Measurements from ENCODE around the gene HSD17B14. TPM values are rescaled to one million over a fixed set of nuclear protein-coding genes. Genes with fewer than 3 reads are reported as not detected.
A peak's percentile ranks its signal among the peaks of the same experiment; 100 is the strongest.

HSD17B14 gene
- total RNA-seq, 6 experiments from 2014 or later: 3.5 to 78.0 (median 15.7) TPM

DNA sequence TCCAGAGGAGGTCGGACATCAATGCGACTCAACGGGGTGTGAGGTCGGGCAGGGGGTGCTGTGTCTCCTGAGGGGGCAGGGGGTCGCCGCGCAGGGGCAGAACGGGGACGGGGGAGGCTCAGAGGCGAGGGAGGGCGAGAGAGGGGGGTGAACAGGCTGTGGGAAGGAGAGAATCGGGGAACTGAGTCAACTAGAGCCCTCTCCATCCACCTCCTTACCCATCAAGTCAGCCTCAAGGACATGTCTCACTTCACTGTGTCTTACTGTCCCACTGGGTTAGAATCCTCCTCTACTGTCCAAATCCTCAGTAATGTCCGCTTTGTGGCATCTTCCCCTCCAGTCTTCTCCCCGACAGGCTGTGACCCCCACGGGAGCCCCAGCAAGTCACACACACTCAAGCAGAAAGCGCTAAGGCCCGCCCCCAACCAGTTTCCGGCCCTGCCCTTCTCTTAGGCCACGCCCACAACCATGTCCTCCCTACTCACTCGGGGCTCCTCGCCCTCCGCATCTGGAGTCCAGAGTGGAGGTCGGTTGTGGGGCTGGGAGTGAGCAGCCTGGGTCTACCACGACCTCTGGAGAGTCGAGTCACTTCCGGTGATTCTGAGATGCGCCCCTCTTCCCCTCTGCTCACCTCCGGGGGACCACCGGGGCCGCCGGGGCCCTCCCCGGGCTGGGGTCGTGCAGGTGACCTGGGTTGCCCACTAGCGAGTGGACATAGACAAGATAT lies 22.9 kb upstream of the HSD17B14 start:
- Histone ChIP-seq H3K36me3 (peaks cover 0 to 2% (median 0%) of the 10 kb centered on the region in 4 donors), H3K4me3 (peak overlapping the region in 1 of 3 donors; percentile 43), H3K4me1 (peaks cover 0 to 6% (median 2%) of the 10 kb centered on the region in 4 donors), H3K27ac (peak overlapping the region in 2 of 3 donors; percentile 11 to 95), H3K9me3 (no peaks in the 10 kb centered on the region), H3K27me3 (no peaks in the 10 kb centered on the region)
- TF ChIP-seq CTCF (IDR thresholded peaks at IDR 0.05) (no peak), POLR2A (IDR thresholded peaks at IDR 0.05) (no peak)
- intact Hi-C loops (cut with DNase I): no loop called here
- DNase-seq (peak in 1 of 3 donors; percentile 77), ATAC-seq (peak; percentile 18 to 62 (median 34))
- WGBS (ENCODE audit: insufficient coverage, low coverage, low lambda C conversion rate, missing lambda C conversion rate): 56% methylated on average over 20 of the region's 34 CpGs

- Histone ChIP-seq H3K4me3 (no peak overlapping the region), H3K36me3 (peaks cover 0 to 2% (median 0%) of the 10 kb centered on the region in 4 donors), H3K27ac (no peak overlapping the region), H3K9me3 (no peaks in the 10 kb centered on the region), H3K4me1 (peaks cover 0 to 6% (median 2%) of the 10 kb centered on the region in 4 donors), H3K27me3 (no peaks in the 10 kb centered on the region)
- no peak for DNase-seq
- no peak for ATAC-seq
- 96% methylated on average over 5 of the region's 6 CpGs for WGBS (ENCODE audit: insufficient coverage, low coverage, low lambda C conversion rate, missing lambda C conversion rate)
- intact Hi-C loops (cut with DNase I): no loop called here
- TF ChIP-seq POLR2A (IDR thresholded peaks at IDR 0.05): no peak
These were observed 20.6 kb upstream of the HSD17B14 start for GRCh38 chr19:48856921-48857320.

- H3K27ac ChIP-seq: no peak overlapping the region
- no peaks in the 10 kb centered on the region for H3K27me3 ChIP-seq
- no peaks in the 10 kb centered on the region for H3K9me3 ChIP-seq
- no peak overlapping the region for H3K4me3 ChIP-seq
- ATAC-seq (no peak), DNase-seq (no peak)
- no peaks in the 10 kb centered on the region for H3K4me1 ChIP-seq
- H3K36me3 ChIP-seq: peaks cover 0 to 2% (median 0%) of the 10 kb centered on the region in 4 donors
- TF ChIP-seq CTCF (IDR thresholded peaks at IDR 0.05): no peak
- TF ChIP-seq POLR2A (IDR thresholded peaks at IDR 0.05): no peak
- intact Hi-C loops (cut with DNase I): no loop called here
- WGBS (ENCODE audit: insufficient coverage, low coverage, low lambda C conversion rate, missing lambda C conversion rate): 90% methylated on average over 7 of the region's 7 CpGs
These were observed 17.8 kb upstream of the HSD17B14 start for GRCh38 chr19:48854103-48854502.

DNA sequence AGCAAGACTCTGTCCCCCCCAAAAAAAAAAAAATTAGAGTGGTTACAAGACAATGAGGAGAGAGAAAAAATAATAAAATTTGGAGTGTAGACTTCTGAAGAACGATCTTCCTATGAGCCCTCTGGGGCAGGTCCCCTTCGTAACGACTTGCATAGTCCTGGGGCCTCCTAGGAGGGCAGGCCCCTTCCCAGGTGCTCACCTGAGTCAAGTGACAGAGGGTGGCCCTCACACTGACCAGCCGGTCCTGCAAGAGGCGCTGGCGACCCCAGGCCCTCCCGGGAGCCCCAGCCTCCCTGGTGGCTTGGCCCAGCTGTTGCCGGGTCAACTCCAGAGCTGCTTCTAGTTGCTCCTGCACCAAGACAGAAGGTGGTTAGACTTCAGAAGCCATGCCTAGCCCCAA lies 17.2 kb upstream of the HSD17B14 start:
- WGBS (ENCODE audit: insufficient coverage, low coverage, low lambda C conversion rate, missing lambda C conversion rate): no CpG with 5 or more reads among the region's 8 CpGs

More for the DNA sequence above, 17.2 kb upstream of the HSD17B14 start:
- H3K36me3 ChIP-seq: peaks cover 0 to 2% (median 0%) of the 10 kb centered on the region in 4 donors
- intact Hi-C loops (cut with DNase I): no loop called here
- H3K4me3 ChIP-seq: no peak overlapping the region
- H3K9me3 ChIP-seq: no peaks in the 10 kb centered on the region
- DNase-seq (no peak), ATAC-seq (peak in 2 of 4 donors; percentile 19 to 52)
- H3K27ac ChIP-seq: no peak overlapping the region
- H3K27me3 ChIP-seq: no peaks in the 10 kb centered on the region
- TF ChIP-seq POLR2A (IDR thresholded peaks at IDR 0.05) (no peak), CTCF (IDR thresholded peaks at IDR 0.05) (no peak)
- H3K4me1 ChIP-seq: no peaks in the 10 kb centered on the region

All from right lobe of liver (tissue), 6 donors.